ENCODE data around the gene UNC5A. TPM values are rescaled to one million over a fixed set of nuclear protein-coding genes. Genes with fewer than 3 reads are reported as not detected.

UNC5A gene
- polyA plus RNA-seq, 10 donors, result 0.84 to 2.0 (median 1.3) TPM

- DNase-seq, result no peak
Measured at GRCh38 chr5:176892663-176893062, 82.3 kb downstream of the UNC5A start.

- DNase-seq, result no peak
Measured at GRCh38 chr5:176894298-176894697, 83.9 kb downstream of the UNC5A start.

- DNase-seq, result no peak
Measured at GRCh38 chr5:176895831-176896230, 85.5 kb downstream of the UNC5A start.

GRCh38 chr5:176897263-176897662 is 86.9 kb downstream of the UNC5A start:
- no peak for DNase-seq

- no peak for DNase-seq
Measured at GRCh38 chr5:176899296-176899891, 89.0 kb downstream of the UNC5A start, which contains the start of gene HK3. TSS of gene HK3 (minus strand) at chr5:176899346. CDS start at chr5:176896159, 3,187 bp downstream.

- peak; percentile 38 to 71 (median 45) for DNase-seq
Measured at GRCh38 chr5:176899946-176900779, 89.8 kb downstream of the UNC5A start.

- no peak for DNase-seq
Measured at GRCh38 chr5:176900780-176901204, 90.4 kb downstream of the UNC5A start.

GRCh38 chr5:176901260-176902101 is 91.1 kb downstream of the UNC5A start:
- no peak for DNase-seq

- DNase-seq, result no peak
Measured at GRCh38 chr5:176902102-176902814, 91.9 kb downstream of the UNC5A start.

GRCh38 chr5:176902911-176903664 is 92.7 kb downstream of the UNC5A start:
- no peak for DNase-seq

- no peak for DNase-seq
Measured at GRCh38 chr5:176904276-176904675, 93.9 kb downstream of the UNC5A start.

- DNase-seq, result no peak
Measured at GRCh38 chr5:176906126-176906525, 95.8 kb downstream of the UNC5A start.

- DNase-seq, result no peak
Measured at GRCh38 chr5:176906796-176907195, 96.4 kb downstream of the UNC5A start.

GRCh38 chr5:176908675-176909368 is 98.5 kb downstream of the UNC5A start:
- no peak for DNase-seq

- no peak for DNase-seq
Measured at GRCh38 chr5:176912115-176912514, 101.8 kb downstream of the UNC5A start.

GRCh38 chr5:176915906-176916305 is 105.5 kb downstream of the UNC5A start:
- no peak for DNase-seq

GRCh38 chr5:176916337-176916736 is 106.0 kb downstream of the UNC5A start:
- no peak for DNase-seq

- no peak for DNase-seq
Measured at GRCh38 chr5:176918613-176919012, 108.3 kb downstream of the UNC5A start.

- no peak for DNase-seq
Measured at GRCh38 chr5:176921714-176922113, 111.4 kb downstream of the UNC5A start.

- DNase-seq, result no peak
Measured at GRCh38 chr5:176922817-176923216, 112.5 kb downstream of the UNC5A start.
